H1 (cell line): ENCODE results near the gene USH2A. TPM values are rescaled to one million over a fixed set of nuclear protein-coding genes. Genes with fewer than 3 reads are reported as not detected.
A peak's percentile ranks its signal among the peaks of the same experiment; 100 is the strongest.

ENCODE experiments used
- CTCF ChIA-PET: fragments of 300-600 bp; sonication (Branson Sonifier 250); formaldehyde crosslinking; loops from one replicate; lab custom pipeline; 2021; ENCODE audit not compliant: partially characterized antibody; lab: Charles Lee
- POLR2A ChIA-PET: fragments of 300-600 bp; sonication (Branson Sonifier 250); formaldehyde crosslinking; loops from one replicate; lab custom pipeline; 2021; ENCODE audit warnings: inconsistent platforms; ENCODE audit not compliant: partially characterized antibody; lab: Charles Lee
- DNase-seq, 2 experiments: peaks; one replicate each; pipeline versions ENCODE4 v3.0.0 to v3.0.0-alpha.2; 2010 to 2022; ENCODE audit warnings: low spot score in 2 of 2, low read depth in 1 of 2, mixed read lengths in 1 of 2
- FAIRE-seq: peaks from 2 replicates; lab custom pipeline; 2011; peaks lifted over from hg19 to GRCh38; lab: Jason Lieb, UNC
- H2AFZ ChIP-seq: 2 replicates; pipeline ENCODE4 v1.8.1; 2012; ENCODE audit warnings: low read length, inconsistent platforms
- H2AK5ac ChIP-seq: 2 replicates; pipeline ENCODE4 v1.6.1; 2013; ENCODE audit warnings: low read depth, low read length
- H2BK120ac ChIP-seq: replicated peaks from 2 replicates; pipeline ENCODE3; 2013; ENCODE audit warnings: low read depth, low read length, inconsistent platforms
- H2BK12ac ChIP-seq: 2 replicates; pipeline ENCODE4 v1.6.1; 2013; ENCODE audit warnings: low read depth, low read length
- H2BK15ac ChIP-seq: 2 replicates; pipeline ENCODE4 v1.6.1; 2013; ENCODE audit warnings: low read length
- H2BK20ac ChIP-seq: 2 replicates; pipeline ENCODE4 v1.6.1; 2013; ENCODE audit warnings: low read length
- H2BK5ac ChIP-seq: 2 replicates; pipeline ENCODE4 v1.6.1; 2013; ENCODE audit warnings: low read depth, low read length
- H3K14ac ChIP-seq: 2 replicates; pipeline ENCODE4 v1.6.1; 2013; ENCODE audit warnings: inconsistent platforms; ENCODE audit not compliant: insufficient read length
- H3K18ac ChIP-seq: 2 replicates; pipeline ENCODE4 v1.6.1; 2013; ENCODE audit warnings: low read length; ENCODE audit errors: extremely low read depth
- H3K23ac ChIP-seq: 2 replicates; pipeline ENCODE4 v1.6.1; 2013; ENCODE audit warnings: inconsistent platforms; ENCODE audit not compliant: insufficient read length
- H3K23me2 ChIP-seq: 2 replicates; pipeline ENCODE4 v1.6.1; 2013; ENCODE audit warnings: low read depth, low read length
- H3K27ac ChIP-seq: 2 replicates; pipeline ENCODE4 v1.6.1; 2011; ENCODE audit warnings: low read depth, low read length, inconsistent platforms
- H3K27me3 ChIP-seq, 4 experiments: replicated peaks in 1 of 4; 1 replicate in 1 of 4; 2 replicates in 3 of 4; pipeline versions ENCODE4 v1.6.1 to v1.8.1; 2011 to 2013; ENCODE audit warnings: low read length in 3 of 4, mild to moderate bottlenecking in 3 of 4, inconsistent platforms in 2 of 4, mixed read lengths in 2 of 4, moderate library complexity in 1 of 4; ENCODE audit not compliant: control insufficient read depth in 3 of 4, insufficient read depth in 3 of 4; ENCODE audit errors: extremely low read depth in 1 of 4
- H3K36me3 ChIP-seq, 4 experiments: 2 replicates each; pipeline versions ENCODE4 v1.6.1 to v1.8.1; 2011 to 2013; ENCODE audit warnings: mild to moderate bottlenecking in 4 of 4, low read length in 3 of 4, moderate library complexity in 2 of 4, control low read depth in 1 of 4, inconsistent platforms in 1 of 4; ENCODE audit not compliant: insufficient read depth in 4 of 4, control insufficient read depth in 2 of 4
- H3K4ac ChIP-seq: replicated peaks from 2 replicates; pipeline ENCODE3; 2013; ENCODE audit warnings: low read length, low read depth, mixed read lengths, inconsistent platforms; ENCODE audit not compliant: insufficient read length
- H3K4me1 ChIP-seq, 4 experiments: replicated peaks in 1 of 4; 1 replicate in 1 of 4; 2 replicates in 3 of 4; pipeline versions ENCODE4 v1.6.1 to v1.8.1; 2011 to 2013; ENCODE audit warnings: low read length in 3 of 4, inconsistent platforms in 2 of 4, mixed read lengths in 1 of 4; ENCODE audit not compliant: insufficient read depth in 4 of 4, control insufficient read depth in 3 of 4
- H3K4me2 ChIP-seq, 2 experiments: 2 replicates each; pipeline versions ENCODE4 v1.6.1 to v1.8.1; 2011 to 2013; ENCODE audit warnings: low read depth in 2 of 2, low read length in 2 of 2, control low read depth in 1 of 2, inconsistent platforms in 1 of 2, mild to moderate bottlenecking in 1 of 2; ENCODE audit not compliant: insufficient read depth in 1 of 2
- H3K4me3 ChIP-seq, 4 experiments: fragments of 200-600, 300-600 bp in 1 of 4; sonication (generic), shearing (Covaris generic), sonication (Bioruptor Twin) in 1 of 4; 2 replicates each; pipeline versions ENCODE4 v1.5.1 to v1.8.1; 2011 to 2016; ENCODE audit warnings: low read length in 4 of 4, low read depth in 3 of 4, control low read depth in 2 of 4, inconsistent platforms in 2 of 4, mild to moderate bottlenecking in 2 of 4, mixed read lengths in 1 of 4, moderate library complexity in 1 of 4; ENCODE audit not compliant: insufficient read depth in 2 of 4; ENCODE audit errors: extremely low read depth in 1 of 4
- H3K56ac ChIP-seq: replicated peaks from 2 replicates; pipeline ENCODE3; 2013; ENCODE audit warnings: low read depth, mild to moderate bottlenecking, mixed read lengths, low read length, inconsistent platforms; ENCODE audit not compliant: insufficient read length
- H3K79me1 ChIP-seq: 2 replicates; pipeline ENCODE4 v1.6.1; 2013; ENCODE audit warnings: low read depth, low read length, control low read depth
- H3K79me2 ChIP-seq, 2 experiments: 2 replicates each; pipeline versions ENCODE4 v1.6.1 to v1.8.1; 2012 to 2013; ENCODE audit warnings: low read length in 2 of 2, mild to moderate bottlenecking in 2 of 2, inconsistent platforms in 1 of 2; ENCODE audit not compliant: insufficient read depth in 2 of 2, control insufficient read depth in 1 of 2
- H3K9ac ChIP-seq, 4 experiments: replicated peaks in 1 of 4; 1 replicate in 1 of 4; 2 replicates in 3 of 4; pipeline versions ENCODE4 v1.6.1 to v1.8.1; 2011 to 2013; ENCODE audit warnings: low read depth in 3 of 4, low read length in 3 of 4, control low read depth in 2 of 4, mild to moderate bottlenecking in 2 of 4, moderate library complexity in 2 of 4, inconsistent platforms in 1 of 4; ENCODE audit errors: extremely low read depth in 1 of 4
- H3K9me3 ChIP-seq, 2 experiments: 2 replicates each; pipeline versions ENCODE4 v1.6.1 to v1.8.1; 2012 to 2013; ENCODE audit warnings: mild to moderate bottlenecking in 2 of 2, moderate library complexity in 2 of 2, control low read depth in 1 of 2, inconsistent platforms in 1 of 2, low read depth in 1 of 2, low read length in 1 of 2, mixed read lengths in 1 of 2; ENCODE audit not compliant: insufficient read depth in 2 of 2
- H4K20me1 ChIP-seq, 2 experiments: replicated peaks in 1 of 2; 2 replicates each; pipeline versions ENCODE3 to v1.8.1; 2011 to 2013; ENCODE audit warnings: inconsistent platforms in 2 of 2, low read length in 2 of 2, mild to moderate bottlenecking in 1 of 2; ENCODE audit not compliant: insufficient read depth in 2 of 2, control insufficient read depth in 1 of 2
- H4K5ac ChIP-seq: 2 replicates; pipeline ENCODE4 v1.6.1; 2013; ENCODE audit warnings: low read length, low read depth, mixed read lengths, inconsistent platforms; ENCODE audit not compliant: insufficient read length
- H4K8ac ChIP-seq: 2 replicates; pipeline ENCODE4 v1.8.0; 2013; ENCODE audit warnings: mild to moderate bottlenecking, moderate library complexity, low read length, inconsistent platforms; ENCODE audit not compliant: insufficient read depth; ENCODE audit errors: extremely low read depth
- H4K91ac ChIP-seq: replicated peaks from 2 replicates; pipeline ENCODE3; 2013; ENCODE audit warnings: low read length, mixed read lengths, inconsistent platforms; ENCODE audit not compliant: insufficient read length
- CBX5 ChIP-seq: fragments of 300-800, 300-1000 bp; sonication (generic); IDR thresholded peaks from 2 replicates; pipeline ENCODE4 v1.7.1; 2016; ENCODE audit warnings: antibody characterized with exemption, low read length, low read depth
- GTF2F1 ChIP-seq: IDR thresholded peaks from 2 replicates; pipeline ENCODE4 v1.6.1; 2012; ENCODE audit warnings: low read depth, low read length, improper control_type of control experiment, borderline replicate concordance
- KDM5A ChIP-seq: fragments of 200-600 bp; IDR thresholded peaks from 2 replicates; pipeline ENCODE4 v1.7.1; 2012; ENCODE audit warnings: mild to moderate bottlenecking, low read length, inconsistent platforms, mixed read lengths
- TAF7 ChIP-seq: optimal IDR thresholded peaks from 2 replicates; pipeline ENCODE3; 2011; ENCODE audit warnings: low read depth, mild to moderate bottlenecking, inconsistent platforms, low read length, moderate library complexity, borderline replicate concordance
- TCF12 ChIP-seq: IDR thresholded peaks from 2 replicates; pipeline ENCODE4 v1.6.1; 2011; ENCODE audit warnings: low read depth, mild to moderate bottlenecking, low read length
- YY1 ChIP-seq: IDR thresholded peaks from 2 replicates; pipeline ENCODE4 v1.6.1; 2011; ENCODE audit warnings: low read depth, mild to moderate bottlenecking, low read length
- WGBS, 2 experiments: shearing (Covaris generic) in 1 of 2; methylation state at CpG; one replicate each; pipeline versions ENCODE4 v1.1.6 to v1.1.7; 2013 to 2015; ENCODE audit warnings: low lambda C conversion rate in 2 of 2, mixed read lengths in 2 of 2, inconsistent platforms in 1 of 2, low coverage in 1 of 2, missing lambda C conversion rate in 1 of 2; ENCODE audit not compliant: insufficient replicate concordance in 2 of 2, insufficient coverage in 1 of 2, insufficient read length in 1 of 2; ENCODE audit errors: extremely low coverage in 1 of 2, missing lambda C conversion rate in 1 of 2; 5-methylcytosine and 5-hydroxymethylcytosine counted together
- polyA plus RNA-seq, 7 experiments: library from polyadenylated mRNA; depleted of rRNA in 3 of 7; stranded (reverse) in 5 of 7; unstranded in 2 of 7; fragments of >200 nt in 5 of 7; fragments of 200-250 nt in 2 of 7; gene quantifications; 1 replicate in 5 of 7; 2 replicates in 1 of 7; 4 replicates in 1 of 7; pipeline versions ENCODE4 v1.2.1 to v1.2.3, GENCODE V29; 2011 to 2013; ENCODE audit warnings: missing spikeins in 2 of 7, mixed read lengths in 2 of 7
- total RNA-seq: library from RNA; stranded (reverse); fragmentation: NEBNext Ultra II Directional; extraction: Animal tissue kit (Norgen Biotek cat#: 25700); gene quantifications from 2 replicates; pipeline ENCODE4 v1.2.1, GENCODE V29; 2021

Gene USH2A
- total and polyA plus RNA-seq, 2 of the 8 experiments (the other 6 are each of a cell fraction or from before 2014, with no cell fraction given) = 0.02 to 0.17 TPM

GRCh38 chr1:216456682-216457081 is 33.4 kb upstream of the USH2A start:
- Histone ChIP-seq H3K79me2 (no peaks in the 10 kb centered on the region), H3K23ac (no peak overlapping the region), H3K56ac (no peak overlapping the region), H4K91ac (no peak overlapping the region), H2BK5ac (no peak overlapping the region), H4K8ac (no peak overlapping the region), H3K79me1 (no peaks in the 10 kb centered on the region), H3K27ac (no peak overlapping the region), H3K4me1 (peaks cover 0 to 4% (median 0%) of the 10 kb centered on the region in 4 experiments; a peak in 1 of 7 replicates), H3K27me3 (no peaks in the 10 kb centered on the region), H3K14ac (no peak overlapping the region), H3K4me2 (no peak overlapping the region), H3K23me2 (no peaks in the 10 kb centered on the region), H2AFZ (0 out of 2 replicates have a peak overlapping the region, but pooled peaks have one; percentile 9), H3K9me3 (no peaks in the 10 kb centered on the region), H4K20me1 (no peaks in the 10 kb centered on the region), H4K5ac (no peak overlapping the region), H2BK20ac (no peak overlapping the region), H2AK5ac (no peak overlapping the region), H2BK12ac (no peak overlapping the region), H3K36me3 (no peaks in the 10 kb centered on the region), H3K4me3 (no peak overlapping the region), H3K4ac (no peak overlapping the region), H2BK15ac (no peak overlapping the region), H2BK120ac (no peak overlapping the region), H3K18ac (no peak overlapping the region), H3K9ac (no peak overlapping the region)
- TF ChIP-seq KDM5A (no peak), GTF2F1 (no peak), TCF12 (no peak), TAF7 (no peak), YY1 (0 out of 2 replicates have a peak, but pooled peaks have one; percentile 10), CBX5 (no peak)
- FAIRE-seq (no peak), DNase-seq (no peak)
- CTCF ChIA-PET = no interaction called here
- POLR2A ChIA-PET = no interaction called here
- WGBS, 2 experiments = 85% methylated on average over 3 of the region's 3 CpGs; no CpG with 5 or more reads in 1 of the 2 experiments
